Hematopoietic multipotent progenitor cell treated with erythropoietin and hydrocortisone succinate and interleukin-3 and kit ligand, for 15 days (in vitro differentiated cells): ENCODE data around the gene POLDIP3.

ENCODE experiments used
- DNase-seq: peaks from one replicate; pipeline ENCODE4 v3.0.0-alpha.2; 2015; ENCODE audit warnings: low spot score

The POLDIP3 gene, protein sequence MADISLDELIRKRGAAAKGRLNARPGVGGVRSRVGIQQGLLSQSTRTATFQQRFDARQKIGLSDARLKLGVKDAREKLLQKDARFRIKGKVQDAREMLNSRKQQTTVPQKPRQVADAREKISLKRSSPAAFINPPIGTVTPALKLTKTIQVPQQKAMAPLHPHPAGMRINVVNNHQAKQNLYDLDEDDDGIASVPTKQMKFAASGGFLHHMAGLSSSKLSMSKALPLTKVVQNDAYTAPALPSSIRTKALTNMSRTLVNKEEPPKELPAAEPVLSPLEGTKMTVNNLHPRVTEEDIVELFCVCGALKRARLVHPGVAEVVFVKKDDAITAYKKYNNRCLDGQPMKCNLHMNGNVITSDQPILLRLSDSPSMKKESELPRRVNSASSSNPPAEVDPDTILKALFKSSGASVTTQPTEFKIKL

DNA sequence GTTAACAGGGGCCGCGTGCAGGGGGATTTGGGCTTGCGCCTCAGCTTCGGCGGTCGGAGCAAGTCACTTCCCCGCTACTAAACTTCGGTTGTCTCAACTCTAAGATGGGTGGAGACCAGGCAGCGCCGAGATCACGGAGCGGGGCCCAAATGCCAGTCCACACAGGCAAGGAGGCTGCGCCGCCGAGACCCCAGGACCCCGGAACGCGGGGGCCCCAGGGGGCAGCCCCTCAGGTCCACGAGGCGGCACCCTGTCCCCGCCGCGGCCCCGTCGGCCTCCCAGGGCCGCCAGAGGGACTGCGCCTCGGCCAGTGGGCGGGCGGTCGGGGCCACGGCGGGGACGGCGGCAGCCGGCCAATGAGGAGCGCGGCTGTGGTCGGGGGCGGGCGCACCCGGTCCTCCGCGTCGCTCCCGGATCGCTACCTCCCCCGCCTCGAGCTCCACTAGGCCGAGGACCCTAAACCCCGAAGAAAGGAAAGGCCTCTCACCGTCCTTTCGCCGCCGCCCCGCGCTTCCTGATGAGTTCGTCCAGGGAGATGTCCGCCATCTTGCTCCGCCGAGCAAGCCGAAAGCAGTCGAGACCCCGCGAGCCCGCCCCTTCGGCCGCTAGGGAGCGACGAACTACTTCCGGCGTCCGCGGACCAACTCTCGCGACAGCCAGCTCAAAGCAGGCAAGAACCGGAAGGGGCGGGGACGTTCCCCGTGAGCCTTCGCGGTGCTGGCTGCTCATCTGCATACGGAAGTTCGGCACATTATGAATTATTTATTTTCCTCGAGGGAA, at the start of gene POLDIP3:
Gene POLDIP3, minus strand, starts transcription at position 572 of the 780 bp plus-strand sequence. Its CDS starts 26 bp downstream, at position 546.
- peak; percentile 98 for DNase-seq

DNA sequence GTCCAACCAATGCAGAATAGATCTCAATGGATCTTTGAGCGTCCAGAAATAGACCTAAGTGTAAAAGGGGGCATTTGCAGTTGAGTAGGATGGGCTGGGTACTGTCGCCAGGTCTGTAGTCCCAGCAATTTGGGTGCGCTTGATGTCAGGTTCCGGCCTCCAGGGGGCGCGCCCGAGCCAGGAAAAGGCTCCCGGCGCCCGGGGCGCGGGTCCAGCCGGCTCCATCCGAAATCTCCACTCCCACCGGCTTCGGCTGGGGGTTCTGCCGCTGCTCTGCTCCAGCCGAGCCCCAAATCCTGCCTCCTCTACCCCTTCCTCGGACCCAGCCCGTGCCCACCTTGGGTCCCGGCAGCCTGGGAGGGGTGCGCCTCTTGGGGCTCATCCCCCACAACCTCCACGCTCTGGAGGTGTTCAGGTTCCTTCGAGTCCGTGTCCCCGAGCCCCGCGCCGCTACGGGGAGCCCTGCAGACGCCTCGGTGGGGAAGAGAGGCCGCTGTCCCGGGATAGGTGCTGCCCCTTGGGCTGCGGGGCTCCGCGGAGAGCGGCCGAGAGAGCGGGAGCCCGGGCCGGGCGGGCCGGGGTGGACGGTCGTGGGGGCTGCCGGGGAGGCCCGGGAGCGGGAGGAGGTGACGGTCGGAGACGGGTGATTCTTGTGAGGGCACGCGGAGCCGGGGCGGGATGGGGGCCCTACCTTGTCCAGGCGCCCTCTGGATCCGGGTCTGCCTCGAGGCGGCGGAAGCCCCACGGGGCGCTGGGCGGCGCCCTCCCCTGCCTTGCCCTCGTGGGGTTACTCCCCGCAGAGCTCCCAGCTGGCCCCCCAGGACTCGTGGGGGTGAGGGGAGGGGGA, 47.5 kb upstream of the POLDIP3 start:
- peak; percentile 79 for DNase-seq

DNA sequence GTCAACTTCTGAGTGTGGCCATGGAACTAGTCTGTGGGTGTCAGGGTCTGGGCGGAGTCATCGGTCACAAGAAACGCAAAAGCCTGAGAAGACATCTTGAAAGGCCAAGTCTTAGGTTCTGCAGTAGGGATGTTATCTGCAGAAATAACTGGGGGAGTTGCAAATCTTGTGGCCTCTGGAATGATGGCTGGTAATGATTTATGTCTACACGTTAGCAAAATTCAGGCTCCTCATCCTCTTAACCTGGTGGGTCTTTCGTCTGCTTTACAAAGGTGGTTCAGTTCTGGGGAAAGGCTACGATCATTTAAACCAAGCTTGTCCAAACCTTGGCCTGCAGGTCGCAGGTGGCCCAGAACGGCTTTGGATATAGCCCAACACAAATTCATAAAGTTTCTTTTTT, 41.9 kb upstream of the POLDIP3 start:
- no peak for DNase-seq

DNA sequence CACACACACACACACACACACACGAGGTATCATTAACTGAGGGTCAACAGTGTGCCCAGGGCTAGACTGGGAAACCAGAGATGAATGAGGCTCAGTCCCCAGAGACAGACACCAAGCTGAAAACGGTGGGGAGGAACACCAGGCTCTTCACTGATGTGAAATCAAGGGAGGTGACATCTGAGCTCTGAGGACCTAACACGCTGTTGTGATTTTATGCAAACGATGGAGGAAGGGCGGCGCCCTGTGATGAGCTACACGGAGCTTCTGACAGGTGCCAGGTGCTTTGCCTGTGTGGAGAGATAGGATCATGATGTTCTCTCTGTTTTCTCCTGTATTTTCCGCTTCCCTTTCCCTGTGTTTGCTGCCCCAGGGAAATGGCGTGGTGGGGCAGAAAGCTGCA, 41.0 kb upstream of the POLDIP3 start:
- DNase-seq = no peak

DNA sequence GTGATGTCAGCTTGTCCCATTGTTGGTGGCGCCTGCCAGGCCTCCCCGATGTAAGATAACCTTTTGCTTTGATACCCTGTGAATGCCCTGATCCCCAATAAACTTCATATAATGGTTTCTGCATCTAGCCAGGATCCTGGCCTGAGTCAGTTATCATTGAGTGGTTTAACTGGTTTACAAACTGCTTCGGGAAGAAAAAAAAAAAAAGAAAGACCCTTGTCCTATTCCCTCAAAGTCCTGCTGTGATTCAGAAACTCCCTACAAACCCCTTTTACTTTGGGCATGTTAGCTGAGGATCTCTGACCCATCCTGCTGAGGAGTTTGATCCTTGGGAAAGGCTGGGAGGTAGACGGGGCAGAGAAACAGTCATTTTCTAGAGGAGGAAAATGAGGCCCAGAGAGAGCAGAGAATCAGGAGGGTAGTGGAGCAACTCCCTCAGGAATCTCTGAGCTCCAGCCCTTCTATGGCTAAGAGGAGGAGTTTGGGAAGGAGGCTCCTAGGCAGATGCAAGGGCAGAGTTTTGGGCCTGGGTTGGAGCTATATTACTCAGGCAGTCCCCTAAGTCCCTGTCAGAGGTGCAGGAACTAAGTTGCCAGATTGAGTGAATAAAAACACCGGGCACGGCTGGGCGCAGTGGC, 39.9 kb upstream of the POLDIP3 start:
- no peak for DNase-seq

DNA sequence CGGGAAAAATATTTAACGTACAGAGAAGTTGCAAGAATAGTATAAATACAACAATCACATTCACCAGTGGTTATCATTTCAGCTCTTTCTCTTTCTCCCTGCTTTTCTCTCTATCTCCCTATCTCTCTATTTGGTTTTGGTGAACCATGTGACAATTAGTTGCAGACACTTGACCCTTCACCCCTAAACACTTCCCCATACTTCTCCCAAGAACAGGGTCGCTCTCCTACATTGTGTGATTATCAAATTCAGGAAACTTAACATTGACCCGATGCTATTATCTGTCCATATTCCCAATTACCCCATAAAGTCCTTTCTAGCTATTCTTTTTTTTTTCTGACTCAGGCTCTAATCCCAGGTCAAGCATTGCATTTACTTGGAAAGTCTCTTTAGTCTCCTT, 39.3 kb upstream of the POLDIP3 start:
- no peak for DNase-seq

DNA sequence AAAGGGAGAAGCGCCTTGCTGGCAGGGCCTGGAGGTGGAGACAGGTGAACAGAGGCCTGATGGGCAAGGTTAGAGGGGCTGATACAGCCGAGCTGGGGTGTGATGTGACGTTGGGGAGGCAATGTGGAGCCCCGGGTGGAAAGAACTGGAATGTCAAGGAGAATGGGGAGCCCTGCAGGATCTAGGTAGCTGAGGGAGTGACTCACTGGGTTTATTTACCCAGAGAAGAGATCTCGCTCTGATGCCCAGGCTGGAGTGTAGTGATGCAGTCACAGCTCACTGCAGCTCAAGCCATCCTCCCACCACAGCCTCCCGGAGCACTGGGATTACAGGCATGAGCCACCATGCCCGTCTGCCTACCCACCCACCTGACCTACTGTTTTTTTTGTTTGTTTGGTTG, 36.5 kb upstream of the POLDIP3 start:
- DNase-seq = no peak

DNA sequence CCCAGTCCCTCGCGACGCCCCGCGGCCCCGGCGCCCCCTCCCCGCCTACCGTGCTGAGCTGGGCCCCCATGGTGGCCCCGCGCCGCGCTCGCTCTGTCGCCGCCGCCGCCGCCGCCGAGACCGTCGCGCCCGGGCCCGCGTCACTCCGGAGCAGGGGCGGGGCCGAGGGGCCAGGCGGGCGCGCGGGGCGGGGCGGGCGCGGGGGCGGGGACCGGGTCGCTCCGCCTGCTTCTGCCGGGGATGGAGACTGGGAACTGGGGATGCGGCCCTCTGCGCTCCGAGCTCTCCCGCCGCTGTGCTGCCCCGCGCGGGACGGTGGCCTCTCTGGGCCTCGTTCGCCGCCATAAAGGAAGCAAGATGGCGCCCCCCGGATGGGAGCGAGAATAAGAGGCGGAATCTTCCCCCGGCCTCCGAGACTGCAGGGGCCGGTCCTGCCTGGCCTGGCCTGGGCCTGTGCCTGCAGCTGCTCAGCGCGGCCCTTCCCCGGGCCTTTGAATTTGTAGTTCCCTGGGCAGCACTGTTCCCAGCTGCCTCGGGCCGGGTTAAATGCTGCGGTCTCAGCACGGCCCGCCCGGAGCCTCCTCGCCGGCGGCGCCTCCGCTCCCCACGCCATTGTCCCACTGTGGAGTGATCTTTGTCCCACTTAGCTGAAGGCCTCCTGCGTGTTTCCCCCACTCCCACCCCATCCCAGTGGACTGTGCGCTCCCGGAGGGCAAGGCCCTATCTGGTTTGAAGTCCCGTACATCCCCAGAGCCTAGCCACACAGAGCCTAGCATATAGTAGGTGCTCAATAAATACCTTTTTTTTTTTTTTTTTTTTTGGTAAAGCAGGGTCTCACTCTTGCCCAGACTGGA, 34.8 kb upstream of the POLDIP3 start, which contains the start of gene CYB5R3:
Gene CYB5R3, minus strand, starts transcription at position 147 of the 854 bp plus-strand sequence. Its CDS starts 77 bp downstream, at position 70.
- peak; percentile 75 for DNase-seq

DNA sequence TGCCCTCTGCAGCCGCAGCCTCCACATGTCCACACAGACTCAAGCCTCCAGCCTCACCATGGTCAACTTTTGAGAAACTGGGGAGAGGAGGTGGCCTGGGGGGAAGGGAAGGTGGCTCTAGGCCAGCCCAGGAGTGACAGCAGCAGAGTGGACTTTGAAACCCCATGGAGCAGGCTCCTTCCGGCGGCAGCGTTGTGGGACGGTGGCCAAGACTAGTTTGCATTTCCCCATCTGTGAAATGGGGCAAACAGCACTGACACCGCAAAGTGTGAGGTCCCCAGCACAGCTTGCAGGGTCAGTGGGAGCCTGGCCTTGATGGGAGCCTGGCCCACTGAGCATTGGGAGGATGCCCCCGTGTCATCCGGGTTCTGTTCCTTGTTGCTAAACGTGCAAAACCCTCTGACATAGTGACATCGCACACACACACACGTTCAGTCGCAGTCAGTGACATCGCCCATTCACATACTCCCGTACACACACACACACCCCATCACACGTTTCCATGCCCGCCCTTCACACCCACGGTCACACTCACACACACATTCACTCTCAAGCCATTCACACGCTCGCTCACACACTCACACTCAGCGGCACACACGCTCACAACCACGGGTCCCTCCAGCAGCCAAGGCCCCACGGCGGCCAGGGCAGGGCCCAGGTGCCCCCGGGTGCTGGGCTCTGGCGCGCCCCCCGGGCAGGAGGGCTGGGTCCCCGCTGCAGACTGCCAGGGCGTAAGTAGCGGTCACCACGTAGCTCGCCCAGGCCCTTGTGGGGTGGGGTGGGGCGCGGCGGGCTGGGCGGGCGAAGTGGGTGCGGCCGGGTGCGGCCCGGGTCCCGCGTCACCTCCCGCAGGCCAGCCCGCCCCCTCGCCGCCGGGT, 33.9 kb upstream of the POLDIP3 start:
- DNase-seq = peak; percentile 78

DNA sequence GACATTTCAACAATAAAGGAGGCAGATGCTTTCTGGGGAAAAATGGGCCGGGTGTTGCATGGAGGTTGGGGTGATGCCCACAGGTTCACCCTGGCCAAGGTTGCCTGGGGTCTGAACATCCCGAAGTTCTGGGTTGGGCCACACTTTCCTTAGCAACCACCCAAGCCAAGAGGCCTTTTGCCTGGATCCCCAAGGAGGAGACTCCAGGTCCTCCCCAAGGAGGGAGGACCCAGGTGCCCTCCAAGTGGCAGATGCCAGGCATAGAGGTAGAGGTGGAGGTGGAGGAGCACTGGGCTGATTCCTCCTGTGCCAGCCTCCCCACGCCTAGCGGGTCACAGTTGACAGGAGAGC, 33.3 kb upstream of the POLDIP3 start:
- no peak for DNase-seq

DNA sequence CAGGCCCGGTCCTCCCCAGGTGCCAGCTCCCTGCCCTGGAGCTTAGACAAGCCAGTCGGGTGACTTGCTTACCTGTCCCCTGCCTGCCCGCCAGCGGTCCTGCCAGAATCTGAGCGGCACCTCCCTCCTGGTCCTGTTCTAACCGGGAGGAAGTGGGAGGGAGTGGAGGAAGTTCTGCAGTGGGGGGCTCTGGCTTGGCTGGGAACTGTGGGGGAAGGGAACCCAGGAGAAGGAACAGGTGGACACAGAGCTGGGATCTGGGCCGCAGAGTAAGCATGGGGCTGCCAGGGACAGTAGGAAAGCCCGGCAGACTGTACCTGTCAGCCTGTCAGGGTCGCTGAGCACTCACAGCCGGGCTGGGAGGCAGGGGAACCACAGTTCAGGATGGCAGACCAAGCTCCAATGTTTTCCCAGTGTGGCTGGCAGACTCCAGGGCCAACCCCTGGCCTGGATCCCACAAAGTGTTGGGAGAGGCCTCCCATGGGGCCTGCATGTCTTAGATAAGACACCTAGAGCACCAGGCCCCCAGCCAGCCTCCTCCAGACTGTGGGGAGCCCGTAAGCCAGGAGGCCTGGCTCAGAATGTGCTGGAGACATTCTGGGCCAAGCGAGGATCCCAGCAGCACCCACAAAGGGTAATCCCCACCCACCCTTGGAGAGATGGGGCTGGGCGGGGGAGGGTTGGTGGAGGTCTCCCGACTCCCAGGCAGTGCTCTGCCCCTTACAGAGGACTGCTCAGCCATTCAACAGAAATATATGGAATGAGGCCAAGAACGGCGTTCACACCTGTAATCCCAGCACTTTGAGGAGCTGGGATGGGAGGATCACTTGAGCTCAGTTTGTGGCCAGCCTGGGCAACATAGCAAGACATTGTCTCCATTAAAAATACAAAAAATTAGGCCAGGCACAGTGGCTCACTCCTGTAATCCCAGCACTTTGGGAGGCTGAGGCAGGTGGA, 32.2 kb upstream of the POLDIP3 start:
- peak; percentile 84 for DNase-seq

DNA sequence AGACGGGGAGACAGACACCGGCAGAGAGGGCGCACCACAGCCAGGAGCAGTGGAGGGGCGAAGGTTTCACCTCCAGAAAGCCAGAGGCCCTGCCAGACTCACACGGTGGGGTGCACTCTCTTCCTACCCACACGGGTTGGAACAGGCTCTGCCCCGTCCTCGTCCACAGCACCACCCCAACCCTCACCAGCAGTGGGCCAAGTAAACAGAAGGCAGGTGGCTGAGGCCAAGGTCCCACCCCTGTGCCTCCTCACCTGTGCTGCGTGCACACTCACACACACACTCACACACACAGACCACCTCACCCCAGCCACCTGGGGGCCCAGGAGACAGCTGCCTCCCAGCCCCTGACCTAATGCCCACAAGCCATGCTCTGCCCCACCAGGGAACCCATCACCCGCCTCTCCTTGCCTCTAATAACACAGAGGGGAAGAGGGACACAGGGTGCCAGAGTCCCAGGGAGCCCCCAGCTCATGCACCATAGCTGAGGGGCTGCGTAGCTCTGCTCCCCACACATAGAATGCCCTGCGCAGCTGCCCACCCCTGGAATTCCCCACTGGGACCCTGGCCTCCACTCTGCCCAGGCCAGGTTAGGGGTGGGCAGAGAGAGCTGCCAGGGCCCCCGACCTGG, 31.4 kb upstream of the POLDIP3 start:
- DNase-seq = peak; percentile 29

DNA sequence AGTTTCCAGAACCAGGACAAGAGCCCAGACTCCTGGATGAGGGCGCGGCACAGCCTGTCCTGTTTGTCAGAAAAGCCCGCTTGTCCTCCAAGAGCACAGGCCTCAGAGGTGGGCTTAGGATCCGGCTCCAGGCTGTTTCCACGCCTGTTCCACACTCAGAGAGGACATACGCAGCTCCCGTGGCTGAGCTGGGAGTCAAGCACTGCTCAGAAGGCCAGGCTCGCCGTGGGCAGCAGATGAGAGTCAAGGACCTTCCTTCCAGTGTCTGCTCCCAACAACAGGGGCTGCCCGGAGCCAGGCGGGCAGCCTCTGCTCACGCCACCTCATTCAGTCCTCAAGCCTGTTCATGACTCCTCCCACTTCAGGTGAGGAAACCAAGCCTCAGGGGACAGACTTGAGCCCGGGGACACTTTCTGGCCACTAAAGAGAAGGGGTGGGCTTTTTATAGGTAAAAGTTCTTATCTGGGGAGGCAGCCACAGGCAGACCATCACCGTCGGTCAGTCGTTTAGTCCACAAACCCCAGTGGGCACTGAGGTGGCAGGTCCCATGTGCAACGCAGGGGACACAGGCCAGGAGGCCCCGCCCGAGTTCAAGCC, 30.8 kb upstream of the POLDIP3 start:
- DNase-seq = no peak

DNA sequence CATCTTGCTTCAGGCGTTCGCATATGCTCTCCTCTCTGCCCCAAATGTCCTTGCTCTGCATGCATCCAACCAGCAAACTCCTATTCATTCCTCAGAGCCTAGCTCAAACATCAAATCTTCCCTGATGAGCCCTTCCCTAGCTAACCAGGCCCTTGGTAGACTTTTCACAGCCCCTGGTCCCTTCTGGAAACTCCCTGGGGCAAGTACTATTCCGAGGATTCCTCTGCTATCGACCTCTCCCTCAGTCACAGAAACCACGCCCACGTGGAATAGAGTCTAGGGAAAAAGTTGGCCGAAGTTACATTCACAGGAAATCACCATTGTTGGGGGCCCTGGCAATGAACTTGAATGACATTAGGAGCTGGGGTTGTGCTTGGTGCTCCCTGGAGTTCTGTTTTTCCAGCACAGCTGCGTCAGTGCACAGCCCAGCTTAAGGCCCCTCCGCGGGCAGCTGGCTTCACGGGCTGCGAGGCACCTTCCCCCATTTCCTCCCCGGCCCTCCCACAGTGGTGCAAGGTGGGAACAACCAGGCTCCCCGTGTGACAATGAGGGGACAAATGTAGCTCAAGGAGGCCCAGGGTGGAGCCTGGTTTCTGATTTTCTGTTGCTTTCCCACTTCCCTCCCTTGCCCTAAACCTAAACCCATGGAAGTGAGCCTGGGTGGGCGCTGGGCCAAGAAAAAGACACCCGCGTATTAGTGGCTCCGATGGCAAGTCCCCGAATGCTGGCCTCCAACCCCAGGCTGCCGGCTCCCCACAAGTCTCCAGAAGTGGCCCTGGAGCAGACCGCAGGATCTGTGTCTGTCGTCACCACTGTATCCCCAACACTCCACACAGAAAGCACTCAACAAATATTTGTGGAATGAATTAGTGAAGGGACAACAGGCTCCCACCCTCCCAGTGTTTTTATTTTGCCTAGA, 30.0 kb upstream of the POLDIP3 start:
- no peak for DNase-seq

DNA sequence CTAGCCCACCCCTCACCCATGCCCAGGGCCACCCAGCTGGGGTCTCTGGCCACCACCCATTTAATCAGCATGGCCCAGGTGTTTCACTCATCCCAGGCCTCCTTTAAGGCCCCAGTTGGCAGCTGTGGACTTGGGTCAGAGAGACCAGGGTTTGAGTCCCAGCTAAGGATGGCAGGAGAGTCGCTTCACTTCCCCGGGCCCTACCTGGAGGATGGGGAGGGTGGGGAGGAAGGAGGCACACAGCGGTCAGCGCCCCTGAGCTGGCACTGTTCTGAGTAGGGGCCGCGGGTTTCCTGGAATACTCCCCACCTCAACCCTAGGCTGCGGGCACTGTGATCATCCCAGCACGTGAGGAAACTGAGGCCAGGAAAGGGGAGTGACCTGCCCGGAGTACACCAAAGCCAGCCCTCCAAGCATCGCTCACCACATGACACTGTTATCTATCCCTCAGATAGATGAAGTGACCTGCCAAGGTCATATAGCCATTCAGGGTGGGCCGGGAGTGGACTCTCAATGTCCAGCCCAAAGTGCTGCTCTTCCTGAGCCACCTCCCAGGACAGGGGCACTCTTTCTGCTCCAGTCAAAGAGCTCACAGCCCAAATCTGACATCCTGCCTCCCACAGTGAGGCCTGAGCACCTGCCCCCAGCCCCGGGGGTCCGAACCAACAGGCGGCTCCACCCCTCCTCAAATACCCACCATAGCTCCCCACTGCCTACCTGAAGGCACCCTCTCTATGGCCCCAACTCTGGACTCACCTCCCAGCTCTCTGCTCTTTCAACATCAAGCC, 29.1 kb upstream of the POLDIP3 start:
- no peak for DNase-seq
